H9 (cell line): Measurements from ENCODE around the gene FOS. TPM values are rescaled to one million over a fixed set of nuclear protein-coding genes. Genes with fewer than 3 reads are reported as not detected.

Experiments used
- DNase-seq: peaks from one replicate; pipeline ENCODE4 v3.0.0-alpha.2; 2017
- H2AFZ ChIP-seq: one replicate; pipeline ENCODE4 v1.6.1; 2013; ENCODE audit warnings: mild to moderate bottlenecking, low read length, control low read depth, moderate library complexity
- H2AK5ac ChIP-seq: 2 replicates; pipeline ENCODE4 v1.6.1; 2013; ENCODE audit warnings: low read length, control low read depth, mixed read lengths; ENCODE audit not compliant: insufficient read length
- H2BK120ac ChIP-seq: one replicate; pipeline ENCODE4 v1.6.1; 2013; ENCODE audit warnings: low read depth, mild to moderate bottlenecking, low read length, control low read depth, inconsistent platforms; ENCODE audit not compliant: poor library complexity, severe bottlenecking
- H2BK12ac ChIP-seq: 2 replicates; pipeline ENCODE4 v1.6.1; 2013; ENCODE audit warnings: low read length, control low read depth, mixed read lengths, low read depth; ENCODE audit not compliant: insufficient read length
- H2BK15ac ChIP-seq: 2 replicates; pipeline ENCODE4 v1.6.1; 2013; ENCODE audit warnings: low read depth, low read length, control low read depth
- H2BK20ac ChIP-seq: one replicate; pipeline ENCODE4 v1.6.1; 2013; ENCODE audit warnings: low read depth, mild to moderate bottlenecking, low read length, control low read depth, inconsistent platforms; ENCODE audit not compliant: poor library complexity, severe bottlenecking
- H2BK5ac ChIP-seq: 2 replicates; pipeline ENCODE4 v1.6.1; 2013; ENCODE audit warnings: low read length, control low read depth, mixed read lengths; ENCODE audit not compliant: insufficient read length
- H3K14ac ChIP-seq: 2 replicates; pipeline ENCODE4 v1.6.1; 2013; ENCODE audit warnings: low read length, control low read depth; ENCODE audit not compliant: insufficient read depth
- H3K18ac ChIP-seq: 2 replicates; pipeline ENCODE4 v1.6.1; 2013; ENCODE audit warnings: low read depth, mild to moderate bottlenecking, mixed read lengths, low read length, control low read depth; ENCODE audit not compliant: insufficient read length
- H3K23ac ChIP-seq: 2 replicates; pipeline ENCODE4 v1.6.1; 2013; ENCODE audit warnings: low read length, control low read depth, mixed read lengths, low read depth; ENCODE audit not compliant: insufficient read length
- H3K23me2 ChIP-seq: 2 replicates; pipeline ENCODE4 v1.6.1; 2013; ENCODE audit warnings: low read depth, mild to moderate bottlenecking, mixed read lengths, low read length, control low read depth; ENCODE audit not compliant: insufficient read length, poor library complexity, severe bottlenecking
- H3K27ac ChIP-seq: 2 replicates; pipeline ENCODE4 v1.5.1; 2013; ENCODE audit warnings: low read length, control low read depth, mixed read lengths, low read depth; ENCODE audit not compliant: insufficient read length
- H3K27me3 ChIP-seq: 2 replicates; pipeline ENCODE4 v1.6.1; 2013; ENCODE audit warnings: low read length, control low read depth, inconsistent platforms; ENCODE audit not compliant: insufficient read depth
- H3K4ac ChIP-seq: 2 replicates; pipeline ENCODE4 v1.6.1; 2013; ENCODE audit warnings: low read depth, mild to moderate bottlenecking, control low read depth, inconsistent platforms, low read length, moderate library complexity
- H3K4me1 ChIP-seq: 2 replicates; pipeline ENCODE4 v1.6.1; 2013; ENCODE audit warnings: low read length, control low read depth, inconsistent platforms; ENCODE audit not compliant: insufficient read depth
- H3K4me2 ChIP-seq: 2 replicates; pipeline ENCODE4 v1.6.1; 2013; ENCODE audit warnings: low read length, control low read depth, mixed read lengths; ENCODE audit not compliant: insufficient read length, insufficient read depth
- H3K56ac ChIP-seq: 2 replicates; pipeline ENCODE4 v1.6.1; 2013; ENCODE audit warnings: low read depth, mild to moderate bottlenecking, mixed read lengths, low read length, control low read depth; ENCODE audit not compliant: insufficient read length
- H3K79me1 ChIP-seq: 2 replicates; pipeline ENCODE4 v1.6.1; 2013; ENCODE audit warnings: low read depth, mild to moderate bottlenecking, moderate library complexity, low read length, control low read depth, inconsistent platforms; ENCODE audit not compliant: insufficient read depth, poor library complexity, severe bottlenecking
- H3K79me2 ChIP-seq: 2 replicates; pipeline ENCODE4 v1.6.1; 2013; ENCODE audit warnings: low read length, control low read depth, inconsistent platforms; ENCODE audit not compliant: insufficient read depth
- H3K9ac ChIP-seq: 2 replicates; pipeline ENCODE4 v1.6.1; 2013; ENCODE audit warnings: low read length, control low read depth, mixed read lengths; ENCODE audit not compliant: insufficient read length; ENCODE audit errors: extremely low read depth
- H3K9me3 ChIP-seq: one replicate; pipeline ENCODE4 v1.6.1; 2013; ENCODE audit warnings: low read depth, low read length, inconsistent platforms; ENCODE audit not compliant: control insufficient read depth
- H3T11ph ChIP-seq: one replicate; pipeline ENCODE4 v1.6.1; 2013; ENCODE audit warnings: mild to moderate bottlenecking, low read length, control low read depth, inconsistent platforms
- H4K20me1 ChIP-seq: one replicate; pipeline ENCODE4 v1.6.1; 2013; ENCODE audit not compliant: control insufficient read depth, insufficient read length, insufficient read depth
- H4K5ac ChIP-seq: 2 replicates; pipeline ENCODE4 v1.6.1; 2013; ENCODE audit warnings: low read depth, mild to moderate bottlenecking, mixed read lengths, low read length, control low read depth; ENCODE audit not compliant: insufficient read length
- H4K8ac ChIP-seq: replicated peaks from 2 replicates; pipeline ENCODE4 v1.6.1; 2013; ENCODE audit warnings: low read length, control low read depth, mixed read lengths, low read depth; ENCODE audit not compliant: insufficient read length
- H4K91ac ChIP-seq: 2 replicates; pipeline ENCODE4 v1.6.1; 2013; ENCODE audit warnings: low read depth, mild to moderate bottlenecking, moderate library complexity, mixed read lengths, low read length, control low read depth; ENCODE audit not compliant: insufficient read length
- H3K27ac Mint-ChIP-seq, 3 experiments: 2 replicates in 2 of 3; 3 replicates in 1 of 3; pipeline ENCODE4 v1.8.0; 2020 to 2021; ENCODE audit warnings: mixed read lengths in 3 of 3, mild to moderate bottlenecking in 1 of 3, moderate library complexity in 1 of 3
- H3K27me3 Mint-ChIP-seq: 2 replicates; pipeline ENCODE4 v1.8.0; 2021; ENCODE audit warnings: low read depth, mild to moderate bottlenecking, moderate library complexity, mixed read lengths
- H3K36me3 Mint-ChIP-seq, 3 experiments: 2 replicates in 2 of 3; 3 replicates in 1 of 3; pipeline ENCODE4 v1.8.0; 2020 to 2021; ENCODE audit warnings: low read depth in 3 of 3, mixed read lengths in 3 of 3; ENCODE audit not compliant: insufficient read depth in 1 of 3
- H3K4me1 Mint-ChIP-seq, 2 experiments: 2 replicates each; pipeline ENCODE4 v1.8.0; 2020; ENCODE audit warnings: mixed read lengths in 2 of 2
- H3K4me3 Mint-ChIP-seq, 2 experiments: 2 replicates in 1 of 2; 3 replicates in 1 of 2; pipeline ENCODE4 v1.8.0; 2020 to 2021; ENCODE audit warnings: mild to moderate bottlenecking in 2 of 2, mixed read lengths in 2 of 2, moderate library complexity in 1 of 2
- H3K9me3 Mint-ChIP-seq, 2 experiments: 2 replicates in 1 of 2; 3 replicates in 1 of 2; pipeline ENCODE4 v1.8.0; 2020; ENCODE audit warnings: mild to moderate bottlenecking in 2 of 2, mixed read lengths in 2 of 2, moderate library complexity in 1 of 2
- WGBS: extraction: QIAGEN DNeasy Blood & Tissue Kit; methylation state at CpG from one replicate; pipeline ENCODE4 v1.1.7; 2013; ENCODE audit warnings: missing lambda C conversion rate, low lambda C conversion rate, mixed read lengths; ENCODE audit not compliant: insufficient read length; ENCODE audit errors: extremely low coverage; 5-methylcytosine and 5-hydroxymethylcytosine counted together
- total RNA-seq: library from RNA; stranded (reverse); gene quantifications from 2 replicates; pipeline ENCODE4 v1.2.1, GENCODE V29; 2021
- TF ChIP-seq, protein P1 (sequence below): fragments of 200-600 bp; sonication (generic); conservative IDR thresholded peaks from 3 replicates; pipeline ENCODE4 v1.8.0; 2021; ENCODE audit warnings: antibody characterized with exemption, mild to moderate bottlenecking

Gene FOS
- total RNA-seq, 1 experiment from 2014 or later: 33.9 TPM

DNA sequence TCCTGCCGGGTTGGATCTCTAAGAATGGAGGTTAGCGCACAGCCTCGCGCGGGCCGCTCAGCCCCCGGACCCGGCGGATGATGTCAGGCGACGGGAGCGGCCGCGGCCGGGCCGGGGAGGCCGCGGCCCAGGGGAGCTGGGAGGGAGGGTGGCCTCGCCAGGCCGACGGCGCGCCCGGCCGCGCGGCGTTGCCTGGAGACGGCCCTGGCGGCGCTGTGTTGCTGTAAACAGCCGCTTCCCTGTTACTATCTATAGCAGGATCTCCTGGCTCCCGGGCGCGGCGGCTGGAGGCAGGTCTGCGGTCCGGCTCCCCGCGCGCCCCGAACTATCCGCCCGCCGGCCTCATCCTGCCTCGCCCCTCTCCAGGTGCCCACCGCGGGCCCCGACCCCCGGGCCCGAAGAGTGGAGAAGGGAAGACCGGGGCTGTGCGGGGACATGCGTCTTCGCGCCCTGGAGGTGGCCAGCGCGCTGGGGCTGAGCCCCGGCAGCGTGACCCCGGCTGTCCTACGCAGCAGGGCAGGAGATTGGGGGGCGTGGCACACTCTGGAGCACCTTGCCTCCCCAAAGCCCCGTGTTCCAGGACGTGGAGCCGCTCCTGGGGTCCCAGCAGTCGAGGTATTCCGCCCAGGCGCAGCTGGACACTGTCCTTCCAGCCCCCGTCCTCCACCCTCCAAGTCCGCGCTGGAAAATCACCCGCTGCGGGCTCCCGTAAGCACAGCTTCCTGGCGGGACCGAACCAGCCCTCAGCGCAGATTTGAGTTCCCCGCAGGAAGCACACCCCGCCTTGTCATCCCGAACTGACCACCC, 1.4 kb upstream of the FOS start:
- Histone ChIP-seq H3K9ac (peak overlapping the region; percentile 87), H2AFZ (no peak overlapping the region), H4K5ac (no peak overlapping the region), H2AK5ac (no peak overlapping the region), H2BK15ac (no peak overlapping the region), H3K27me3 (no peaks in the 10 kb centered on the region; the same call in 1 of the 2 replicates), H2BK20ac (no peak overlapping the region), H3K4me2 (peak overlapping the region; percentile 73), H3K14ac (peak overlapping the region; percentile 96), H3K27ac (no peak overlapping the region), H3K18ac (peak overlapping the region; percentile 91), H3K23me2 (peaks cover 25% of the 10 kb centered on the region), H4K91ac (peak overlapping the region; percentile 10), H2BK120ac (peak overlapping the region; percentile 76), H3K9me3 (no peaks in the 10 kb centered on the region), H3K79me2 (no peaks in the 10 kb centered on the region), H3K79me1 (no peaks in the 10 kb centered on the region), H3K4ac (peak overlapping the region; percentile 77; the same call in 1 of the 2 replicates), H2BK5ac (no peak overlapping the region), H4K20me1 (no peaks in the 10 kb centered on the region), H3K23ac (no peak overlapping the region), H3T11ph (no peak overlapping the region), H4K8ac (no peak overlapping the region), H3K56ac (no peak overlapping the region), H3K4me1 (peaks cover 3% of the 10 kb centered on the region; the same call in 1 of the 2 replicates), H2BK12ac (peak overlapping the region; percentile 71)
- H3K4me1 Mint-ChIP-seq: peaks cover 29 to 38% of the 10 kb centered on the region in 2 experiments
- H3K27me3 Mint-ChIP-seq: peaks cover 76% of the 10 kb centered on the region
- TF ChIP-seq, protein P1, sequence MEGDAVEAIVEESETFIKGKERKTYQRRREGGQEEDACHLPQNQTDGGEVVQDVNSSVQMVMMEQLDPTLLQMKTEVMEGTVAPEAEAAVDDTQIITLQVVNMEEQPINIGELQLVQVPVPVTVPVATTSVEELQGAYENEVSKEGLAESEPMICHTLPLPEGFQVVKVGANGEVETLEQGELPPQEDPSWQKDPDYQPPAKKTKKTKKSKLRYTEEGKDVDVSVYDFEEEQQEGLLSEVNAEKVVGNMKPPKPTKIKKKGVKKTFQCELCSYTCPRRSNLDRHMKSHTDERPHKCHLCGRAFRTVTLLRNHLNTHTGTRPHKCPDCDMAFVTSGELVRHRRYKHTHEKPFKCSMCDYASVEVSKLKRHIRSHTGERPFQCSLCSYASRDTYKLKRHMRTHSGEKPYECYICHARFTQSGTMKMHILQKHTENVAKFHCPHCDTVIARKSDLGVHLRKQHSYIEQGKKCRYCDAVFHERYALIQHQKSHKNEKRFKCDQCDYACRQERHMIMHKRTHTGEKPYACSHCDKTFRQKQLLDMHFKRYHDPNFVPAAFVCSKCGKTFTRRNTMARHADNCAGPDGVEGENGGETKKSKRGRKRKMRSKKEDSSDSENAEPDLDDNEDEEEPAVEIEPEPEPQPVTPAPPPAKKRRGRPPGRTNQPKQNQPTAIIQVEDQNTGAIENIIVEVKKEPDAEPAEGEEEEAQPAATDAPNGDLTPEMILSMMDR: no peak
- no CpG with 5 or more reads among the region's 81 CpGs for WGBS
- DNase-seq: peak; percentile 85
- H3K4me3 Mint-ChIP-seq: peak overlapping the region; percentile 90 to 96
- peaks cover 15 to 27% (median 20%) of the 10 kb centered on the region in 3 experiments for H3K36me3 Mint-ChIP-seq
- H3K27ac Mint-ChIP-seq: peak overlapping the region in 2 of 3 experiments; percentile 94 to 97; a peak in 5 of 7 replicates
- H3K9me3 Mint-ChIP-seq: peaks cover 0 to 3% of the 10 kb centered on the region in 2 experiments; a peak in 2 of 5 replicates
